Breast epithelium (tissue), 4 donors: ENCODE data around the gene EPHA1. TPM values are rescaled to one million over a fixed set of nuclear protein-coding genes. Genes with fewer than 3 reads are reported as not detected.

Experiments
- DNase-seq, 2 donors: peaks; one replicate each; pipeline ENCODE4 v3.0.0-alpha.2; 2019; ENCODE audit warnings: low spot score in 2 of 2
- H3K27ac ChIP-seq, 2 donors: fragments of 200-600 bp; sonication (generic) in 1 of 2; one replicate each; pipeline ENCODE4 v1.5.1; 2016 to 2019; ENCODE audit warnings: mild to moderate bottlenecking in 1 of 2
- H3K27me3 ChIP-seq, 2 donors: fragments of 200-600 bp; sonication (generic) in 1 of 2; one replicate each; pipeline versions ENCODE4 v1.5.1 to v1.6.0; 2017 to 2019; ENCODE audit warnings: control low read depth in 1 of 2, mild to moderate bottlenecking in 1 of 2
- H3K36me3 ChIP-seq: fragments of 200-600 bp; one replicate; pipeline ENCODE4 v1.5.1; 2019
- H3K4me1 ChIP-seq, 2 donors: fragments of 200-600 bp; sonication (generic); one replicate each; pipeline ENCODE4 v1.5.1; 2016 to 2019; ENCODE audit warnings: control low read depth in 1 of 2
- H3K4me3 ChIP-seq, 3 donors: fragments of 200-600 bp; sonication (generic); 1 replicate in 2 of 3; 2 replicates in 1 of 3; pipeline ENCODE4 v1.5.1; 2016 to 2019; ENCODE audit warnings: mild to moderate bottlenecking in 3 of 3, moderate library complexity in 2 of 3
- H3K9me3 ChIP-seq, 2 donors: fragments of 200-600 bp; sonication (generic) in 1 of 2; one replicate each; pipeline ENCODE4 v1.5.1; 2016 to 2019; ENCODE audit warnings: control low read depth in 1 of 2
- CTCF ChIP-seq, 3 donors: fragments of 450-650 bp; IDR thresholded peaks; one replicate each; pipeline ENCODE4 v1.5.1; 2016 to 2017; ENCODE audit warnings: antibody characterized with exemption in 3 of 3, mild to moderate bottlenecking in 3 of 3, moderate library complexity in 3 of 3
- POLR2A ChIP-seq: fragments of 450-650 bp; IDR thresholded peaks from one replicate; pipeline ENCODE4 v1.6.1; 2016; ENCODE audit warnings: antibody characterized with exemption, mild to moderate bottlenecking, moderate library complexity
- POLR2AphosphoS5 ChIP-seq, 3 donors: sonication (generic); formaldehyde crosslinking; IDR thresholded peaks; one replicate each; pipeline ENCODE4 v1.6.1; 2017; ENCODE audit warnings: antibody characterized with exemption in 3 of 3
- intact Hi-C: fragments of 100-400 bp; cut with DNase I; formaldehyde crosslinking; loops from one replicate; pipeline ENCODE4 v1.15.1; 2023; ENCODE audit warnings: low total_unique reads
- total RNA-seq, 3 donors: library from RNA; depleted of rRNA; stranded (reverse); fragments of >200 nt; gene quantifications; one replicate each; pipeline ENCODE4 v1.1.0, GENCODE V29; 2016

Gene EPHA1
- total RNA-seq, 3 donors from 2014 or later, result 11.8 to 15.4 TPM; not detected in 1

DNA sequence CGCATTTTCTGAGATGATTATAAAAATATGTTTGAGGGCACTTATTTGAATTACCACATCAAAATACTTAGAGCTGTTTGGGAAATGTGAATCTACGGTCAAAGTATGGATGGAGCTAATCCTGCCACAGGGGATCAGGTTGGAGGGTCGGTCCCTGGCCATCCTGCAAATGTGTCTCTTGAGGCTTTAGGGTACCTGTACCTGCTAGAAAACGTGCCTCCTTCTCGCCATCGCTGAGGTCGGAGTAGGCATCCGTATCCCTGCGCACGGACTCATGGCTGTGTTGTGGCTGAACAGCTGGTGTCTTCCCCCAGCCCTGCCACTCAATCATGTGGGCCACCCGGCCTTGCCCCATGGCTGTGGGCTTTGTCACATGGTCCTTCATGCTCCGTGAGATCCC, 50.0 kb downstream of the EPHA1 start:
- H3K36me3 ChIP-seq, result no peaks in the 10 kb centered on the region
- intact Hi-C loops, result no loop called here
- no peak overlapping the region for H3K27ac ChIP-seq
- H3K4me1 ChIP-seq, result no peaks in the 10 kb centered on the region
- DNase-seq, result no peak
- peaks cover 0 to 17% of the 10 kb centered on the region in 2 donors for H3K27me3 ChIP-seq
- no peak overlapping the region for H3K4me3 ChIP-seq
- TF ChIP-seq CTCF (IDR thresholded peaks at IDR 0.05) (no peak), POLR2A (no peak), POLR2AphosphoS5 (IDR thresholded peaks at IDR 0.05) (no peak)
- no peaks in the 10 kb centered on the region for H3K9me3 ChIP-seq

DNA sequence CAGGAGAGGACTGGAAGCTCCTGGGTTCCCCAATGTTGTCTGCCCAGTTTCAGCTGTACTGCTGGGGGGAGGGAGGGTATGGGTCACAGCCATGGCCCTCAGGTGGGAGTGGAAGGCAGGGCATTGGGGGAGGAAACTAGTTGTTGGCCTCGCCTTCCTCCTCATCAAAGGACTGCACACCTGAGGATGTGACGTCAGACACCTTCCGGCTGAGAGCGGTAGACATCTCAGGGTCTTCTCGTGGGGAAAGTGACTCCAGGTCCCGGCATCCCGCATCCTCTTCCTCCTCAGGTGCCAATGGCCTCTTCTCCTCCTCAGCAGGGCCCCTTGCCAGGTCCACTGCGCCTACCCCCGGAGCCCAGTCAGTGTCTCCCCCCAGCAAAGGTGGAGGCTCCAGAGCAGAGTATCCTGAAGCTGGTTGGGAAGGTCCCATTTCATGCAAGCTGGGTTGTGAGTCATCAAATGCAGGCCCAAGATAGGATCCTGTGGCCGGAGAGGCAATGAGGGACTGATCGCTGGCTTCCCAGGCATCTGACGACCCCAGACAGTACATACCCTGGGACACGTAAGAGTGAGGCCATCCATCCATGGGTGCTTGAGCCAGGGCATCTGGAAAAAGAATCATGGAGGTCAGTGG, 52.1 kb downstream of the EPHA1 start:
- no peaks in the 10 kb centered on the region for H3K9me3 ChIP-seq
- no peaks in the 10 kb centered on the region for H3K27me3 ChIP-seq
- DNase-seq, result no peak
- intact Hi-C loops, result no loop called here
- no peaks in the 10 kb centered on the region for H3K4me1 ChIP-seq
- no peak overlapping the region for H3K4me3 ChIP-seq
- no peak overlapping the region for H3K27ac ChIP-seq
- no peak for TF ChIP-seq CTCF (IDR thresholded peaks at IDR 0.05)
- TF ChIP-seq POLR2AphosphoS5 (IDR thresholded peaks at IDR 0.05), result no peak
- TF ChIP-seq POLR2A, result no peak
- no peaks in the 10 kb centered on the region for H3K36me3 ChIP-seq

DNA sequence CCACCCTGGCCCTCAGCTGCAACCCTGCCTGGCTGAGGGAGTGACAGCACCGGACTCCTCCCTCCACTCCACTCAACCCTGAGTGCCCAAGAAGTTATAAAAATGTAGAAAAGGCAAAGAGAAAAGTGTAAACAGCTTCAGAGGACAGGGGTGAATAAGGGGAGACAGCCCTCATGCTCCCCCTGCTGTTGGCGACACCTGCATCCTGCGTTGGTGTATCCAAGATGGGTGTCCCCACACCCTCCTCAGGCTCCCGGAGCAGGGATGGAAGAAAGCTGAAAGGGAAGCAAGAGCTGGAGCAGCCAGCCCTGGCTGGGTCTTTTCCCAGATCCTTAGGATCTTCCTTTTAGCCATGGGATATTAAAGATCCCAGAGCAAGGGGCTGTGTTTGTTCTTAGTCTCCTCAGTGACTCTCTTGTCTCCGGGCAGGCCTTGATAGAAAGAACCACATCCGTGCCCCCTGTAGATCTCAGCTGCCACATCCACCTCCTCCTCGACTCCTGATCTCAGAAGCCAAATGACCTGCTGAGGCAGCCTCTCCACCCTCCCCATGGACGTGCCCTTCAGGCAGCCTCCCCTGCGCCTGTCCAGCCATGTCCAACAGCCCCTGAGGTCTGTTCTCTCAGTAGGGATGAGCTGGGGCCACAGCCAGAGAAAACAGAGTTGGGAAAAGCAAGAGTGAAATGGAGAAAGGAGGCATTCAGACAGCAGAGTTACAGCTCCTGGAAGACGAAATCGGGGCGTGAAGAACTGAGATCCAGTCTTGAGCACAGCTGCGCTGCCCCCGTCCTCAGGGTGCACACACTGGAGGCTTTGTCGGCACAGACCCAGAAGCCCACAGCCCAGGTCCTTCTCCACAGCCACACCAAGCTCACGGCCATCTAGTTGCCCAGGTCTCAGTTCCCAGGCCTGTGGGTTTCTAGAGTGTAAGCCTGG, 52.9 kb downstream of the EPHA1 start:
- no peak for DNase-seq

DNA sequence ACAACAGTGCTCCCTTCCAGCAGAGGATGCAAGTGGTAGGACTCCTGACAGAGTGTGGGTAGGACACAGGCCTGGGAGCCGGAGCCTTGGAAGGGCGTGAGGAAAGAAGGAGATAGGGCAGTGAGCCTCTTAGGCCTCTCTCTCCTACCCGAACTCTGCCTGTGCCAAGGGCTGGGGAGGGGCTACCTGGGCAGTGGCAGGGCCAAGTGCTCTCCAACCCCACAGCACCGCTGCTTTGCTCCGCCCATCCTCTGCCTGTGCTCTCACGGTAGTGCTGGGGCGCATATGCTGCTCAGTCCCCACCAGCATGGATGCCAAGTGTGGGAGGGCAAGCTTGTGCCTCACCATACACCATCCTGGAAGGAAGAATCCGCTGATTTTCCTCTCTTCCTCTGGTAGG, 53.7 kb downstream of the EPHA1 start:
- intact Hi-C loops, result no loop called here
- no peaks in the 10 kb centered on the region for H3K27me3 ChIP-seq
- no peaks in the 10 kb centered on the region for H3K4me1 ChIP-seq
- no peak overlapping the region for H3K27ac ChIP-seq
- no peak for DNase-seq
- H3K4me3 ChIP-seq, result no peak overlapping the region
- no peaks in the 10 kb centered on the region for H3K9me3 ChIP-seq
- no peaks in the 10 kb centered on the region for H3K36me3 ChIP-seq
- TF ChIP-seq POLR2AphosphoS5 (IDR thresholded peaks at IDR 0.05) (no peak), CTCF (IDR thresholded peaks at IDR 0.05) (no peak), POLR2A (no peak)

More for the DNA sequence above, 52.9 kb downstream of the EPHA1 start:
- H3K9me3 ChIP-seq, result no peaks in the 10 kb centered on the region
- intact Hi-C loops, result no loop called here
- no peaks in the 10 kb centered on the region for H3K36me3 ChIP-seq
- H3K27me3 ChIP-seq, result no peaks in the 10 kb centered on the region
- TF ChIP-seq POLR2AphosphoS5 (IDR thresholded peaks at IDR 0.05), result no peak
- TF ChIP-seq CTCF (IDR thresholded peaks at IDR 0.05), result no peak
- TF ChIP-seq POLR2A, result no peak
- no peaks in the 10 kb centered on the region for H3K4me1 ChIP-seq
- no peak overlapping the region for H3K4me3 ChIP-seq
- H3K27ac ChIP-seq, result no peak overlapping the region

DNA sequence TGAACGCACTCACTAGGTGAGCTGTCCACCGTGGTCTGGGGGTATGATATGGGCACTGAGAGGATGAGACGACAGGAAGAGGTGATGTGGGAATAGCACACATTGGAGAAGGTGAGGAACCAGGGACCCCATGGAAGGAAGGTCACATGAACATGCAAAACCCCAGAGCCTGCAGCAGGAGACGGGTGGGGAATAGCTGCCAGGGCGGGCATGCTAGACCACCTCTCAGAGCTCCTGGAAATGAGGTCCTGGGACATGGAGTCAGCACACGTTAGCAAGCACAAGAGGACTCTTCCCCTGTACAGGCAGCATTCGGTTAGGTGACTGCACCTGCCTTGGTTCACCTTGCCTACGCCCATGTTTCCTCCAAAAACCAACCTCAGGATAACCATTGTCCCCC, 54.3 kb downstream of the EPHA1 start:
- H3K4me1 ChIP-seq, result no peaks in the 10 kb centered on the region
- no peak for TF ChIP-seq CTCF (IDR thresholded peaks at IDR 0.05)
- no peak for TF ChIP-seq POLR2AphosphoS5 (IDR thresholded peaks at IDR 0.05)
- H3K4me3 ChIP-seq, result no peak overlapping the region
- no peaks in the 10 kb centered on the region for H3K9me3 ChIP-seq
- DNase-seq, result no peak
- H3K27ac ChIP-seq, result no peak overlapping the region
- intact Hi-C loops, result no loop called here
- H3K27me3 ChIP-seq, result no peaks in the 10 kb centered on the region
- H3K36me3 ChIP-seq, result no peaks in the 10 kb centered on the region
